D341Med (cell line): ENCODE data around the gene IMMT.
"Not testable (repeated sequence)": the region's sequence is repeated elsewhere in the genome, so short reads cannot be mapped to it uniquely, and the experiment has no call there.

ENCODE experiments used
- DNase-seq: peaks from one replicate; pipeline ENCODE4 v3.0.0; 2012; ENCODE audit warnings: low spot score

IMMT gene

GRCh38 chr2:86226070-86226469 is 30.8 kb upstream of the IMMT start:
- no peak for DNase-seq

GRCh38 chr2:86225581-86225980 is 30.3 kb upstream of the IMMT start:
- DNase-seq: no peak

- no peak for DNase-seq
Measured at GRCh38 chr2:86224645-86225355, 29.5 kb upstream of the IMMT start.

GRCh38 chr2:86223927-86224560 is 28.8 kb upstream of the IMMT start:
- peak; percentile 64 for DNase-seq

DNA sequence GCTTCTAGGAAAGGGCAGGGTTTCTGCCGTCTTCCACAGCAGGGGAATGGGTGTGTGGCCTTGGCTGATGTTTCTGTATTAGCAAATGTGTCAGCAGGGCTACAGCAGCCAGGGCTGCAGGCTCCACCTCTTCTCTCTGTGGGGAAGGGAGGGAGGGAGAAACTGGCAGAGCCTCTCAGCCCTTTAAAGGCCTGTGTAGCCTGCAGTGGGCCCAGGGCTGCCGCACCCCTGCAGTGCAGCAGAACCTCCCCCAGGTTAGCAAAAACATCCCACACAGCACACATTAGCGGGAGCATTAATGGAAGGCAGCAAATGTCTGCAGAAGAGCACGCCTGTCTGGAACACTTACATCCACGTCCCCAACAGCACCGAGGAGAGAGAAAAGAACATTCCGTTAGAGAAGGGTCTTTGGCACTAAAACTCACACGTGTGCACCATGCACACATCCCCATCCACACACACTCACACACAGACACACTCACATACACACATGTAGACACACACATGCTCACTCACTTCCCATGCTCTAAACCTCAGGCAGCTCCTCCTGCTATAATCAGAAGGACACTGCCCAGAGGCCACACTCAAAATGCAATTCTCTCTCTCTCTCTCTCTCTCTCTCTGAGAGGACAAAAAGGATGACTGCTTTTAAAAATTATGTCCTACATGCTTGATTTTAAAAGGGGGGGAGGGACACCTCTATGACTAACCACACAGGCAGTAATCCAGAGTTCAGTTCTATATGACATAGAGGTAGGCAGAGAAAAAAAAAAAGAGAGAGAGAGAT is 28.1 kb upstream of the IMMT start:
- DNase-seq: peak; percentile 61

DNA sequence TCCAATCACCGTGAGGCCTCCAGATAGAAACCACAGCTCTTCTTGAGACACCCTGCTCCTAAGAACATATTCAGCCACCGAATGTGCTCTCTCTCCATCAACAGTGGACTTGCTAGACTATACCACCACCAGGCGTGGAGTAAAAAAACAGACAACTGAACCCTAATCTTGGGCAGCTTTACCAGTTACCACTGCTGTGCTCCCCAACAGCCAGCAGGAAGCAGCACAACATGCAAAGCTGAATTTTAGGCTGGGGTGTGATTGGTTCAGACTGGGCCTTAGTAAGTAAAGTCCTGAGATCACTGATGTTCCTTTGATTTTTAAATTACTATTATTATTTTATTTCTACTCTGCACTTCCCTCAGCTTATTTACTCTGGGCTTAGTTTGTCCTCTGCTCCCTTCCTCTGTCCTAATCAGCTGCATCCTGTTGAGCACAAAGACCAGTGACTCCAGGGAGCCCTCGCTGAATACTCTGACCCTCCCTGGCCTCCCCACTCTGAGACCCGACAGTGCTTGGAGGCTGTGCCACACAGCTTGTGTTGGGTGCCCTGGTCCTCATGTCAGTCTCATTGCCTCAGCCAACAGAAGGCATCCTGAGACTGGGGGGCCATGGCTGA is 25.9 kb upstream of the IMMT start:
- peak; percentile 70 for DNase-seq

- DNase-seq: no peak
Measured at GRCh38 chr2:86219896-86220295, 24.6 kb upstream of the IMMT start.

GRCh38 chr2:86218124-86218523 is 22.9 kb upstream of the IMMT start:
- DNase-seq: no peak

GRCh38 chr2:86216575-86217555 is 21.6 kb upstream of the IMMT start:
- DNase-seq: no peak

GRCh38 chr2:86214503-86214832 is 19.2 kb upstream of the IMMT start:
- DNase-seq: no peak

- no peak for DNase-seq
Measured at GRCh38 chr2:86213699-86214502, 18.6 kb upstream of the IMMT start.

- DNase-seq: no peak
Measured at GRCh38 chr2:86213056-86213455, 17.8 kb upstream of the IMMT start.

DNA sequence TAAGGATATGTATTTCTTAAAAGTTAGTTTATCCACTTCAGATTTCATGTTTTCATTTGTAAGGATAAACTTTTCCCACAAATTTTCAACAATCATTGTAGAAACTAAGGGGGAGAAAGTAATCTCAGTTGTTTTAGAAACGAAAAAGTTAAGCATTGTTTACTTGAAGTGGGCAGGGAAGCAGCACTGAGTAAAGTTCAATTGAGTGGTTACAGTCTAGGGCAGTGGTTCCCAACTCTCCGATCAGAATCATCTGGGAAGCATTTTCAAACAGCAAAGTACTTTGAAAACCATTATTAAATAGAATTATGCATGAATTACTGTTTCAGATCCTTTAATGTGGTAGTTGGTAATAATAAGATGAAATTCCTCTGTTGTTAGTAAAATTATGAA is 16.5 kb upstream of the IMMT start:
- DNase-seq: no peak

- DNase-seq: no peak
Measured at GRCh38 chr2:86211033-86211795, 16.0 kb upstream of the IMMT start.

GRCh38 chr2:86204458-86204857 is 9.2 kb upstream of the IMMT start:
- DNase-seq: no peak

- no peak for DNase-seq
Measured at GRCh38 chr2:86203614-86204013, 8.4 kb upstream of the IMMT start.

DNA sequence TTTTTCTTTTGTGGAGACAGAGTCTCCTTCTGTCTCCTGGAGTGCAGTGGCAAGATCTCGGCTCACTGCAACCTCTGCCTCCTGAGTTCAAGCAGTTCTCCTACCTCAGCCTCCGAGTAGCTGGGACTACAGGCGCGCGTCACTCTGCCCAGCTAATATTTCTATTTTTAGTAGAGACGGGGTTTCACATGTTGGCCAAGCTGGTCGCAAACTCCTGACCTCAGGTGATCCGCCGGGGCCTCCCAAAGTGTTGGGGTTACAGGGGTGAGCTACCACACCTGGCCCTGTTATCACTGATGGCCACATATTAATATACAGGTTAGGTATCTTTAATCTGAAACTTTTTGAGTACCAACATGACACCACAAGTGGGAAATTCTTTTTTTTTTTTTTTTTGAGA is 7.4 kb upstream of the IMMT start:
- DNase-seq: no peak

GRCh38 chr2:86202336-86202692 is 7.1 kb upstream of the IMMT start:
- DNase-seq: no peak

DNA sequence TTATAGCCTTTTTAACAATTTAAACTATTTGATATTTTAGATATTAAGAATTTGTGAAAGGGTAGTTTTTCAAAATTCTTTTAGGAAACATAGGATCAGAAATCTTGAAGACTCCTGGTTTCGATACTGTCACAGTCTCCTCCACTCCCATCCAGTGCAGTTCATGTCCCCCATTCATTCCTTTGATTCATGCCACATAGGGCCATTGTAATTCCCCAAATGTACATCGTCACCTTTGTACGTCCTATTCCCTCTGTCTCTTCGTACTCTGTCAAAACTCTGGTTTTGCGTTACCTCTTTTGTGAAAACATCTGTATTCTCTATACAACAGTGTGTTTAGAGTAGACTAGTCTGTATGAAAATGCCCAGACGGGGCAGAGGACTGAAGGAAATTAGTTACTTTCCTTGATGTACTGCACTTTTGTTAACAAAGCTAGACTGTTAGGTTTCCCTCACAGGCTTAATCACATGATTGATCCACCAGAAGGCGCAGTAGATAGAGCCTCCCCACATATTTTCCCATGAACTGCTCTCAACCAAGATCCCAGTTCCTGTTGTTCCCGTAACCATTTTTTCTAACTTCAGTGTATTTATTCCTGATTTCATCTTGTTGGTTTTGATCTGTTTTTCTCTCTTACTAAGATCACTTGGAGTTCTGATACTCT is 6.5 kb upstream of the IMMT start:
- no peak for DNase-seq

DNA sequence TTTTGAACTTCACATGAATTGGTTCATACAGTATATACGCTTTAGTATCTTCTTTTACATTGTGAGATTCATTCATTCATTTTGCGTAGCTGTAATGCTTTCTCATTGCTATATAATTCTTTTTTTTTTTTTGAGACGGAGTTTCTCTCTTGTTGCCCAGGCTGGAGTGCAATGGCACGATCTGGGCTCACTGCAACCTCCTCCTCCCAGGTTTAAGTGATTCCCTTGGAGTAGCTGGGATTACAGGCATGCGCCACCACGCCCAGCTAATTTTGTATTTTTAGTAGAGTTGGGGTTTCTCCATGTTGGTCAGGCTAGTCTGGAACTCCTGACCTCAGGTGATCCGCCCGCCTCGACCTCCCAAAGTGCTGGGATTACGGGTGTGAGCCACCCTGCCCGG is 5.3 kb upstream of the IMMT start:
- DNase-seq: not testable (repeated sequence)
